Measurements from ENCODE around the gene KRTAP4-16. TPM values are rescaled to one million over a fixed set of nuclear protein-coding genes. Genes with fewer than 3 reads are reported as not detected.

KRTAP4-16 gene
- total RNA-seq, 1 experiment from 2014 or later, result not detected

- H4K91ac ChIP-seq (ENCODE audit: insufficient read length, low read depth, low read length), result no peak overlapping the region
- H2BK12ac ChIP-seq (ENCODE audit: insufficient read length, low read depth, low read length), result no peak overlapping the region
- Mint-ChIP-seq H3K36me3 (ENCODE audit: insufficient read depth in 1 of 3, low read depth in 3 of 3) (no peaks in the 10 kb centered on the region), H3K4me1 (no peaks in the 10 kb centered on the region), H3K4me3 (no peak overlapping the region), H3K9me3 (no peaks in the 10 kb centered on the region), H3K27me3 (ENCODE audit: low read depth) (no peaks in the 10 kb centered on the region; the same call in none of the 2 replicates), H3K27ac (no peak overlapping the region)
- no peak overlapping the region for H2AK5ac ChIP-seq (ENCODE audit: insufficient read length, low read length)
- no peaks in the 10 kb centered on the region for H3K4me1 ChIP-seq (ENCODE audit: insufficient read depth, low read length)
- H3K23me2 ChIP-seq (ENCODE audit: insufficient read length, low read depth, low read length, poor library complexity, severe bottlenecking), result no peaks in the 10 kb centered on the region
- no peak overlapping the region for H3K18ac ChIP-seq (ENCODE audit: insufficient read length, low read depth, low read length)
- H2AFZ ChIP-seq (ENCODE audit: low read length), result no peak overlapping the region
- no peak overlapping the region for H3K14ac ChIP-seq (ENCODE audit: insufficient read depth, low read length)
- no peak overlapping the region for H2BK20ac ChIP-seq (ENCODE audit: low read depth, low read length, poor library complexity, severe bottlenecking)
- no peak overlapping the region for H3K4me2 ChIP-seq (ENCODE audit: insufficient read depth, insufficient read length, low read length)
- no peak for DNase-seq
- H4K8ac ChIP-seq (replicated peaks; ENCODE audit: insufficient read length, low read depth, low read length), result no peak overlapping the region
- H4K20me1 ChIP-seq (ENCODE audit: control insufficient read depth, insufficient read depth, insufficient read length), result no peaks in the 10 kb centered on the region
- TF ChIP-seq CTCF (conservative IDR thresholded peaks at IDR 0.05), result no peak
- H3T11ph ChIP-seq (ENCODE audit: low read length), result no peak overlapping the region
- H3K27me3 ChIP-seq (ENCODE audit: insufficient read depth, low read length), result no peaks in the 10 kb centered on the region
- H3K79me2 ChIP-seq (ENCODE audit: insufficient read depth, low read length), result no peaks in the 10 kb centered on the region
- no peak overlapping the region for H3K56ac ChIP-seq (ENCODE audit: insufficient read length, low read depth, low read length)
- H4K5ac ChIP-seq (ENCODE audit: insufficient read length, low read depth, low read length), result no peak overlapping the region
- H3K27ac ChIP-seq (ENCODE audit: insufficient read length, low read depth, low read length), result no peak overlapping the region
- no peak overlapping the region for H2BK5ac ChIP-seq (ENCODE audit: insufficient read length, low read length)
- H2BK120ac ChIP-seq (ENCODE audit: low read depth, low read length, poor library complexity, severe bottlenecking), result no peak overlapping the region
- no peaks in the 10 kb centered on the region for H3K79me1 ChIP-seq (ENCODE audit: insufficient read depth, low read depth, low read length, poor library complexity, severe bottlenecking)
- no peak overlapping the region for H2BK15ac ChIP-seq (ENCODE audit: low read depth, low read length)
- WGBS (ENCODE audit: extremely low coverage, insufficient read length, low lambda C conversion rate), result no CpG with 5 or more reads among the region's 5 CpGs
- no peak overlapping the region for H3K23ac ChIP-seq (ENCODE audit: insufficient read length, low read depth, low read length)
- H3K9me3 ChIP-seq (ENCODE audit: control insufficient read depth, low read depth, low read length), result no peaks in the 10 kb centered on the region
- no peak overlapping the region for H3K4ac ChIP-seq (ENCODE audit: low read depth, low read length)
- no peak overlapping the region for H3K9ac ChIP-seq (ENCODE audit: extremely low read depth, insufficient read length, low read length)
These were observed 30.2 kb downstream of the KRTAP4-16 start for GRCh38 chr17:41071606-41072360.
